ENCODE measurements around the gene STAT6. TPM values are rescaled to one million over a fixed set of nuclear protein-coding genes. Genes with fewer than 3 reads are reported as not detected.
"Not testable (repeated sequence)": the region's sequence is repeated elsewhere in the genome, so short reads cannot be mapped to it uniquely, and the experiment has no call there.

The STAT6 gene
- polyA plus RNA-seq, 1 donor = 43.1 TPM

DNA sequence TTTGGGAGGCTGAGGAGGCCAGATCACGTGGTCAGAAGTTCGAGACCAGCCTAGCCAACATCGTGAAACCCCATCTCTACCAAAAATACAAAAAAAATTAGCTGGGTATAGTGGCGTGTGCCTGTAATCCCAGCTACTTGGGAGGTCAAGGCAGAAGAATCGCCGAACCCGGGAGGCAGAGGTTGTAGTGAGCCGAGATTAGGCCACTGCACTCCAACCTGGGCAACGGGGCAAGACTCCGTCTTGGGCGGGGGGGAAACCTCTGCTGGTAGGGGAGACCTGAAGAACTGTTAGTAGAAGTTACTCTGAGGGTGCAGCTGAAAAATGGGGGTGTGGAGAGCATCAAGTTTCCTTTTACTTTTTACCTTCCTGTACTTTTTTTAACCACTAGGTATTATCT, 14.9 kb upstream of the STAT6 start:
- DNase-seq = no peak

DNA sequence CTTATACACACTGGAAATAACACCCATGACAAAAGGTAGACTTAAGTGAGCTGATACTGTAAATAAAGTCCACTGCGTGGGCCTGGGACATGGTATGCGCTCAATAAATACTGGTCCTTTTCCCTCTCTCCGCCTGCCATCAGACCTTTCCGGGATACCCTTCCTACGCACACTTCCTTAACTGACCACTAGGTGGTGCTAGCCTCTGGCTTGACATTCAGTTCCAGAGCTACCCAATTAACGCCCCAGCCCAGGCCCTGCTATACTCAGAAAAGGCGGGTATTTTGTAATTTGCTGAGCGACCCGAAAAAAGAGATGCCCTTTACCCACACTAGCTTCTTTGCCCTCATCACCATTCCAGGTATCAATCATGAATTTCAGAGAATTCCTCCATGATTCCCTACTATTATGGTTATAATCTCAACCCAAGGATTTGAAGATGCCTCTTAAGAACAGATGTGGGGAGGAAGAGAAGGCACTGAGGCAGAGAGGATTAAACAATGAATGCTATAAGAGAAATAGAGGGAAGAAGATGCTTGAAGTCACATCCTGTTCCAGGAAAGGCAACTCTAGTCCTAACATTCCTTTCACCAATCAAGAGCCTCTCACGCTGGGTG, 13.2 kb upstream of the STAT6 start:
- DNase-seq = peak; percentile 74

DNA sequence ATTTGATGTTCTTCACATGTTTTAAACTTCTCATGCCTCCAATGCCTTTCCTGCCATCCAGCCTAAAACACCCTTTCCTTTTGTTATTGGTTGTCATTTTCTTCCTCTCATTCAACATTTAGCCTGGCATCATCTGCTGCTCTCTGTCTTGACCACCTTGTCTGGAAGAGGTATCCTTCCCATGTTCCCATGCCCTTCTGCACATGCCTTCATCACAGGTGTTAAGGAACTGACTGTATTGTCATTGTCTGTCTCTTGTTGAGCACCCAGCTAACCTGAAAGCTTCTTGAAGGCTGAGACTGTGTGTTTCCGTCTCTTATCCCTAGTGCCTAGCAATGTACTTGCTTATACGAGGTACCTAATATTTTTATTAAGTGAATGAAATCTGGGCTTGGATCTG, 12.7 kb upstream of the STAT6 start:
- no peak for DNase-seq

DNA sequence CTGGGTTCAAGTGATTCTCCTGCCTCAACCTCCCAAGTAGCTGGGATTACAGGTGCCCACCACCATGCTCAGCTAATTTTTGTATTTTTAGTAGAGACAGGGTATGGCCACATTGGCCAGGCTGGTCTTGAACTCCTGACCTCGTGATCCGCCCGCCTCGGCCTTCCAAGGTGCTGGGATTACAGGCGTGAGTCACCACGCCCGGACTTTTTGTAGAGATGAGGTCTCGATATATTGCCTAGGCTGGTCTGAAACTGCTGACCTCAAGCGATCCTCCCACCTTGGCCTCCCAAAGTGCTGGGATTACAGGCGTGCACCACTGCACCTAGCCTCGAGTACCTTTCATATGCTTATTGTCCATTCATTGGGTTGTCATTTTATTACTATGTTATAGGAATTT, 9.6 kb upstream of the STAT6 start:
- not testable (repeated sequence) for DNase-seq

DNA sequence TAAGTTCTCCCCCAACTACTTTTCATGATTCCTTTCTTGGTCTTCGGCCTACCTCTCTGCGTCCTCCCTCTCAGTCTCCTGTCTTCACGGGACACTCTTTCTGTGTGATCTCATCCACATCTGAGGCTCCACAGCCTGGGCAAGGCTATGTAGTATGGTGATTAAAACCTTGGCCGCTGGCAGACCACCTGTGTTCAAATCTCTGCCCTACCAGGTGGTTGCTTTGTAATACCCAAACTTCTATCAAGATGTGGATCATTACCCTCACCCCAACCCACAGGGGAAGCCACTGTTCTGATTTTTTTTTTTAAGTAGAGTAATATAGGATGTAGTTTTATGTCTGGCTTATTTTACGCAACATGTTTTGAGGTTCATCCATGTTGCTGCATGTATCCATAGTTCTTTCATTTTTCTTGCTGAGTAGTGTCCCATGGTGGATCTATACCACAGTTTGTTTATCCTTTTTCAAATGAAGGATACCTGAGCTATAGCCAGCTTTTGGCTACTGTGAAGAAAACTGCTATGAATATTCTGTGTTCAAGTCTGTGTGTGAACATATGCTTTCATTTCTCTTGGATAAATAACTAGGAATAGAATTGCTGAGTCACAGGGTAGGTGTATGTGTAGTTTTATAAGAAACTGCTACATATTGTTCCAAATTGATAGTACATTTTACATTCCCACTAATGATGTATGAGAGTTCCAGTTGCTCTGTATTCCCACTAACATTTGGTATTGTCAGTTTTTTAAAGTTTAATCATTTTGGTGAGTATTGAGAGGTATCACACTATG, 8.3 kb upstream of the STAT6 start:
- no peak for DNase-seq

DNA sequence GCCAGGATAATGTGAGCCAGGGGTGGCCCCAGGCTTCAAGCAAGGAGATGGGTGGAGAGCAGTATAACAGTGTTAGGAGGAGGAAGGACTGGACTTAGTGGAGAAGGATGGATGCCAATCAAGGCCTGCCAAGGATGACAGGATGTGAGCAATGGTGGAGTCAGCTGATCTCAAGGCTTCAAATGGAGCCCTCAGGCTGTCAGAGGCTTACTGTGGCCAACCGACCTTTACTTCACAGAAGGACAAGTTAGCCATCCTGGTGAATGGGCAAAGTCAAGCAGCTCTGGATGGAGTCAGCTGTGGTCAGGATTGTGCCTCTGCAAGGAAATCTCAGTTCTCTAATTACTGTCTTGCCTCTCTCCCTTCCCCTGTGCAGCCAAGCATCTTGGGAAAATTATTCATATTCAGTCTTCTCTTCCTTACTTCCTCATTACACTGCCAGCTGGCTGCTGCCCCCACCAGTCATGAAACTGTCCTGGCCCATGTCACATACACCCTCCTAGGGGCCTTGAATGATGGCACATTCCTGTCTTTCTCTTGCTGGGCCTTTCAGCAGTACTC, 7.6 kb upstream of the STAT6 start:
- DNase-seq = no peak

DNA sequence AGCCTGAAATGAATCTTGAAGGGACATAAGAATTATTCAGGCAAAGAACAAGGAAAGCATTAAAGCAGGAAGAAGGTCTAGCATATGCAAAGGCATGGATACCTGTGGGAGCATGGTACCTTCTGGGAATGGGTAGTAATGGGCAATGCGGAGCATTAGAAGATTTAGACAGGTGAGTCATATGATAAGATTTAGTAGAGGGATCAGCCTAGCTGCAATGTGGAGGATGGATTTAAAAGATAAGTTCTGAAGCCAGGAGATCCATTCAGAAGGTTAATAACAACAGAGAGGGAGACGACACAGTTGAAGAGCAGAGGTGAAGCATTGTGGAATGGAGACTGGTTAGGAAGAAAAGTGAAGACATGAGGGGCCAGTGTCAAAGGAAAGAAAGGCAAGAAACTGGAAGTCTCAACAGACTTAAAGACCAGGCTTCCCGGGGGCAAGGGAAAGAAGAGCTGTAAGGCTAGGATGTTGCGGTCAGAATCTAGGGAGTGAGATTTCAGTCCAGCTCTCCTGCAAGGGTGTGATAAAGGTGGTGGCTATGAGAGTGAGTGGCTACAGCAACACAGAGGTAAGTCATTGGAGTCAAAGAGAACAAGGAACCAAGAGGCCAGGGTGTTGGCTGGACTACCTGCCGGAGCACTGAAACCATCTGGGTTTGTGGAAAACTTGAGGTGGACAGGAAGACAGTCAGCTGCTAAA, 5.6 kb upstream of the STAT6 start:
- no peak for DNase-seq

DNA sequence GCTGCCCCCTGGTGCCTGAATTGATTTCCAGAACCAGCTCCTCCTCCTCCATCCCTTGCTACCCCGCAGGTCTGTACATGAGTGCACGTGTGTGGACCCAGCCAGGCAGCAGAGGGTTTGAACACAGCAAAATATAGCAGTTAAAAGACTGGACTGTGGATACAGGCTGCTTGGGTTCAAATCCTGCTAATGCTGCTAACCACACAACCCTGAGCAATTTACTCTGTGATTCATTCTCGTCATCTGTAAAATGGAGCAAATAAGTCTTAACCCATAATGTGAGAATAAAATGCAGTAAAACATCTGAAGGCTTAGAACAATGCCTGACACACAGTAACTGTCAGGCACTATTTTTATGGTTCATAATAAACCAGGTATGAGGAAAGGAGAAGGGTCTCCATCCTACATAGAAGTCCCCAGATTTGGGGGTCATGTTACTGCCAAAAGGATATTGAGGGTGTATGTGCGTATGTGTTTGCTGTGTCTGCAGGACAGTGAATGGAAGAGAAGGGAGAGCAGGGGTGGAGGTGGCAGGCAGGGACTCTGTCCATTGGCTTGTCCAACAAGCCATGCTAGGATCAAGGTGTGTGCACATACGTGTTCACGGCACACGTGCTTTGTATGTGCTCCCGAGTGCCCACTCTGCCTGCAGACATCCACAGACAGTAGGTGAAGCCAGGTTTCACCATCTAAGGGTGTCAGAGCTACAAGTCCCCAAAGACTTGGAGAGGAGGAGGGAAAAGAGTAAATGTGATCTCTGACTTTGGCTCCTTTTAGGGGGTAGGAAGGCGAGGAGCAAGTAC, 1.5 kb upstream of the STAT6 start:
- DNase-seq = no peak

DNA sequence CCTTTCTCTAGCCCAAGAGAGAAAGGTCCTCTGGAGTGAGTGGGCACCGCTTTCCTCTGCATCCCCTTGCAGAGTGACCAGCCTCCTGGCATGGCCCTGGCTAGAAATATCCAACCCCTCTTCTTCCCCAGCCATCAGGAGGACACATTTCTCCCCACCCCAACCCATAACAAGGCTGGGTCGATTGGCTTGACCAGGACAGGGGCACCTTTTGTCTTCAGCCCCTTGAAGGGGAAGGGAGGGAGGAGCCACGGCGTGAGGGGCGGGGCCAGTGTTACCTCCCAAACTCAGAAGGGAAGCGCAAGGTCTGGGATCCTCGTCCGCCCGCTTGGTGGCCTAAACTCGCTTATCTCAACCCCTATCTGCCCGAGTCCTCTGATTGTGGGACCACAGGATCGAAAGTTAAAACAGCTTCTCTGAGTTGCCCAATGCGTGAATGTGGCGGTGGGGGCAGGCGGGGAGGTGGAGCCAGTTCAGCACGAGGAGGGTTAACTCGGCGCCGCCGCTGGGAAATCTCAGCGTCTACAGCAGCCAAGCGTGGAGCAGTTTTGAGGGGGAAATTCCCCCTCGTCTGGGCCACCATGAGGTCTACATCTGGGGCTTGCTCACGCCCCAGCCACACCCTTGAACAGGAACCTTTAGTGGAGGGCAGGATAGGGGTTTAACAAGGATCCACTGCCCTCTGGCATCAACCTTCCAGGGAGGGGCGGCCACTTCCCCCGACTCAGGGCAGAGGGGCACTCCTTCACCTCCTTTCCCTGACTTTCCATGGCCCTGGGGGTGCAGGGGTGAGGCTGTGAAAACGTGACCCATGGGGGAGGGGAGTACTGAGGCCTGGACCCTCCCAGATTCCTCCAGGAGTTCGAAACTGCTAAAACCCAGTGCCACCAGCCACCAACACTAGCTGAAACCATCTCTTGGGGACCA, 795 bp downstream of the STAT6 start:
- DNase-seq = peak; percentile 49

DNA sequence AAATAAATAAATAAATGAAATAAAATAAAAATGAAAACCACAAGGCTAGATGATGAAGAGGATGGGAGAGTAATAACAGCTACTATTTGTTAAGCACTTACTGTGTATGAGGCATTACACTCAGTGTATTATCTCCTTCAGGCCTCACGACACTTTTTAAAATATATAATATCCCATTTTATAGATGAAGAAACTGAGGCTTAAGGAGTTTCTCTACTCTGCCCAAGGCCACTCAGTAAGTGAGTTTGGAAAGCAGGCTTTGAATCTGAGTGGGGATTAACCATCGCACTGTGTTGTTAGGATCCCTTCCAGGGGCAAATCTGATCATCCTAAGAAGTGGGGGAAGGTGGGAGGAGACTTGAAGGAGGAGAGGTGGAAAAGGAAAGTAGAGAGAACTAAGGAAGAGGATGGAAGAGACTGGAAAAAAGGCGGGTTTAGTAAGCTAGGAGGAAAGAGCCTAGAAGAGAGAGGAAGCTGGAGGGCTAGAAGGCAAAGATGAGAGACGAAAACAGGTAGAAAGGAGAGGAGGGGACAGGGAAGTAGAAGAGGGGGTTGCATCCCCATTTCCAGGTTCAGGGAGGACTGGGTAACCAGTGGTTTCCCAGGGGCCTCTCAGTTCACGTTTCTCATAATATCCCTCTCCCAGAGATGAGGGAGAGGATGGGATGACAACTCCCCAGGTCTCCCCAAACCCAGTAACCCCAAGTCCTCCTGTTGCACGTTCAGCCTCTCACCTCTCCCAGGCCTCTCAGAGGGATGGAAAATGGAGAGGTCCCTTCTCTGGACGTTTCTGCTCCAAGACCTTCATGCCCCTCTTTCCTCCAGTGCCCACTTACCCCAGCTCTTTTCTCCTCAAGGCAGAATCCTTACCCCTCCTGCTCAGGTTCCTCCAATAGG, 1.7 kb downstream of the STAT6 start:
- no peak for DNase-seq

DNA sequence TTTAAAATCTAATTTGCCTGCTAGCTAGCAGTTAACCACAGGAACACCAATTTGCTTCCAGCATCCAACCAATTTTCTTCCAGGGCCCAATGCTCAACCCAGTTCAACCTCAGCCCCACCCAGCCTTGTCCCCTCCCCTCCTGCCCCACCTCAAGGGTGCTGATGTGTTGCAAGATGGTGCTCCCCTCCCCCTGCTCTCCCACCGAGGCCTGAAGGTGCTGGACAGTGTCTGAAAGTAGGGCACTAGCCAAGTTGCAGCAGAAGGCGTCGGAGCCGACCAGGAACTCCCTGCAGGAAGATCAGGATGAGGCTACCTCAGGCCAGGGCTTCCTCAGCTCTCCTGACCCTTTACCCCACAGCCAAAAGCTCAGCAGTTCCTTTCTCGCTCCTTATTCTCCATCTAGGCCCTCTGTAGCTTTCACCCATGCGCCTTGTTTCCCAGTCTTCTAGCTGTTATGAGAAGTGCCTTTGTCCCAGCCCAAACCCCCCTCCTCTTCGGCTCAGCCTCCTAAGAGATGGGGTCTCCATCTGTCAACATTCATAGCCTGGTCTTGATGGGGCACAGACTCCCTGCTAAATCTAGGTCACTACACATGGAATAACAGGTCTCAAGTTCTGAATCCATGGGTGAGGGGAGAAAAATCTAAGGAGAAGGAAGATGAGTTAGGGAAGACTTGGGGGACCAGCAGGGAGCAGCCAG, 3.6 kb downstream of the STAT6 start:
- DNase-seq = no peak

DNA sequence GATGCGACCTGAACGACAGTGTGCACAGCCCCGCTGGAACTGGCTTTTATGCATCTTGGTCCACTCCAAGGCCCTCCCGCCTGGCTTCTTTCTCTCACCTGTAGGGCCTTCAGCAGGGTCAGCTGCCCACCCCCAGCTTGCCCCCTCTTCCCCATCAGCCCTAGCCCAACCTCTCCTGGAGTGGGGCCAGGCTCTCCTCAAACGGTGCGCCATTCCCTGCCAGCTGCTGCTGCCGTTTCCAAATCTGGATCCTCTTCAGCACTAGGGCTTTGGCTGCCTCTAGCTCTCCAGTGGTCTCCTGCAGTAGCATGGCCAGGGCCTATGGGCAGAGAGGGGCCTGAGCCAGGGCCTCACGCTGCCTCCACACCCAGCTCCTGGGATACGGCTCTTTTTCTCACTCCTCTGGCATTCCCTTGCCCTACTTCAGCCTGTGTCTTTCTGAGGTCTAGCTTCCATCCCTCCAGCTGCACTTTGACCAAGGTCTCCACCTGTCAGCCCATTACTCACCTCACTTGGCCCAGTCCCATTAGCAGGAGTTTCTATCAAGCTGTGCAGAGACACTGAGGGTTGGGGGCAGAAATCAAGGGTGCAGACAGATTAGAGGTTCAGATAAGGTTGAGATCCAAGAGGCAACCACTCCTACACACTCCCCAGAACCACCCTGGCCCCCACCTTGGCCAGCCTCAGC, 5.0 kb downstream of the STAT6 start:
- DNase-seq = no peak

DNA sequence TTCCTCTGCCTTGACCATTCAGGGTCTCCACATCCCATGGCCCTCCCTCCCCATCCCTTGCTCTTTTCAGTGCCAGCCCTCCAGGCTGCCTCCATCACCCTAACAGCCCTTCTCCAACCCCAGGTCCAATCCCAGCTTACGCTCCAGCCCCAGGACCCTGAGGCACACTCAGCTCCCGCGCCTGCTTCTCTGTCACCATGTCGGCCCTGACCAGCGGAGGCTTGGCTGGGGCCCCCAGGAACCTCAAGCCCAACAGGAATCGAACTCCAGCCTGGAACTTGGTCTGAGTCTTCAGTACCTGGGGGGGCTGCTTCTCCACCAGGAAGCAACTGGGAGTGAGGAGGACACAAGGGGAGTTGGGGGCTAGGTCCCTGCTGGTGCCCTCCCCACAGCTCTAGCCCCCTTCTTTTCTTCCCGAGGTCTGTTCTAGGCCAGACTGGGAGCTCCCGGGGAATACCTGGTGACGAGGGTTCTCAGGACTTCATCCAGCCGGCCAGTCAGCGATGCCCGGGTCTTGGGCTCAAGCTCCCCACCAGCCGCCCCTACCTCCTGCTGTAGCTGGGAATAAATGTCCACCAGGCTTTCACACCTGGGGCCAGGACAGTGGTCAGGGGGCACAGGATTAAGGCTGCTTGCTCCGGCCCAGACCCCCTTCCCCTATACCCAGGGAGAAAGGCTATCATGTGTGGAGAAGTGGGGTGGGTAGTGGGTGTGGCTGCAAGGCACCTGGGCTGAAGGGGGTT, 6.0 kb downstream of the STAT6 start:
- no peak for DNase-seq

DNA sequence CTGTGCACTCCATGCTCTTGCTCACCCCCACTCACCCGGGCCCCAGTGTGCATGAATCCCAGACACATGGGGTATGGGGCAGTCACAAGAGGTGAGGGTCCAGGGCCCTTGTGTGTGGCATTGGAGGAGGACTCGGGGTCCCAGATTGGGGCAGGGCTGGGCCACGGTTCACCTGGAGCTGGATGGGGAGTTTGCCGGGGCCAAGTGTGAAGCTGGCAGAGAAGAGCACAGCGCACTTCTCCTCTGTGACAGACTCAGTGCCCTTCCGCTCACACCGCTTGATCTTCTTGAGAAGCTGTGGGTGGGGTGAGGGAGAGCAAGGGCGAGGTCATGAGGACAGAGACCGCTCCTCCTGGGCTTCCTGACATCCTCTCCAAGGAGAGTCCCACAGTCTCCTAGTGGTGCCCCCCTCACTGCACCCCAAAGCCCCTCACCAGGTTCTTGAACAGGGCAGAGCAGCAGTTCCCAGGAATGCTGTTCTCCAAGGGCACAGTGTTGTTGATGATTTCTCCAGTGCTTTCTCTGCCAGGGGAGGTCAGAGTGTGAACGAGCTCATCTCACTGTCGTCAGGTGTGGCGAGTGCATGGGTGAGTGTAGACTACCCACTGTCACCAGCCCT, 6.8 kb downstream of the STAT6 start:
- no peak for DNase-seq

DNA sequence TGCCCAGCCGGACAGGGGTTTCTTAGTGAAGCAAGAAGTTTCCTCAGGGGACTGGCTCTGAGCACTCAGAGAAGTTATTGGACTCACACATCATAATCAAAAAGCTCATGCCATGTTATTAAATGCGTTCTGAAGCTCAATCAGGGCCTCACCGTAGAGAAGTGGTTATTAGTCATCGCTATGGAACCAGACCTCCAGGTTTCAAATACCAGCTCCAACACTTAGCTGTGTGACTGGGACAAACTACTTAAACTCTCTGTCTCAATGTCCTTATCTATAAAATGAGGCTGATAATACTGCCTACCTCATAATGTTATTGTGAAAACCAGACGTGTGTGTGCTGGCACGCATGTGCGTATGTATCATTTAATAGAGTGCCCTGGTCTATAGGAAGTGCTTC, 7.3 kb downstream of the STAT6 start:
- no peak for DNase-seq

DNA sequence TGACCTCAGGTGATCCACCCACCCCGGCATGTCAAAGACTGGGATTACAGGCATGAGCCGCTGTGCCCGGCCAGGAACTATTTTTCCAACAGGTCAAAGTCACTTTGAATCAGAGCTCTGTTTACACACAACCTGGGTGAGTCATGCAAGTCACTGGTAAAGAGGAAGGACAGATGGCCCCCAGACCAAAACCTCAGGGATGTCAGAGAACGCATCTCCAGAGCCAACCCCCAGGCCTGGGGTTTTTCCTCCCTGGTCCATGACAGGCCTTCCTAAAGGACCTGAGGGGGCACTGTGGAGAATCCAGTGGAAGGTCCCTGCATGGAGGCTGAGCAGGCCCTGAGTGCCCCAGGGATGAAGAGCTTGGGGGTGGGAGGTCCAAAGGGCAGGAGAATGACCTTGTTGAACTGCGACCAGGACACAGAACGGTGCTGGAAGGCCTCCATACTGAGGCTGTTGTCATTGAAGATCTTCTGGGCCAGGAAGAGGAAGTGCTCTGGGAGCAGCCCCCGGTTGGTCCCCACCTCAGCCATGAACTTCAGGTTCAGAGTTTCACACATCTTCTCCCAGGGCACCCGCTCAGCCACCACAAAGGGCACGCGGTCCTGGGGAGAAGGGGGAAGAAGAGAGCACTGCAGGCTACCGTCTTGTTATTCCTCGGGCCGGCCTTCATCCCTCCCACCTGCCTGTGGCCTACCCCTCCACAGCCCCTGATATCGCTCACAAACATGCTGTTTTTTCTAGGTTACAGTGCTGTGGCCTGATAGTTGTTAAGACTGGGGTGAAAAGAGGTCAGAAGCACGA, 9.1 kb downstream of the STAT6 start:
- DNase-seq = no peak

DNA sequence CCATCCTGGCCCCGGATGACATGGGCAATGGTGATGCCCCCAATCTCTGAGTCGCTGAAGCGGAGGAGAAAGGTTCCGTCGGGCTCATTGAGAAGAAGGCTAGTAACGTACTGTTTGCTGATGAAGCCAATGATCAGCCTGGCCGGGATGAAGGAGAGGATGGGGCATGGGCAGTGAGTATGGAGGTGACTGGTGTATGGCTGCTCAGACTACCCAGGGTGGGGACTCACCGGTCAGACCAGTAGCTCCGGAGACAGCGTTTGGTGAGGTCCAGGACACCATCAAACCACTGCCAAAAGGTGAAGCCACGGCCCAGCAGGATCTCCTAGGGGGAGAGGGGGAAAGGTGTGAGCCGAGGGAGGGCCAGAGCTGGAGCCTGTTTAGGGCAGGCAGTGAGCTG, 11.4 kb downstream of the STAT6 start:
- no peak for DNase-seq

Data from hindlimb muscle (tissue), 1 donor.